GM23338 (cell line): ENCODE results near the gene AASDHPPT.
"Not testable (repeated sequence)": the region's sequence is repeated elsewhere in the genome, so short reads cannot be mapped to it uniquely, and the experiment has no call there.

Experiments
- EZH2 ChIP-seq: fragments of 200-600 bp; sonication (generic); IDR thresholded peaks from one replicate; pipeline ENCODE4 v1.8.0; 2017; ENCODE audit warnings: antibody characterized with exemption, mild to moderate bottlenecking, low read depth; ENCODE audit not compliant: unreplicated experiment
- EZH2phosphoT487 ChIP-seq: fragments of 200-600 bp; sonication (generic); IDR thresholded peaks from one replicate; pipeline ENCODE4 v1.8.1; 2018; ENCODE audit warnings: antibody characterized with exemption; ENCODE audit not compliant: unreplicated experiment
- JUNB ChIP-seq: IDR thresholded peaks from one replicate; pipeline ENCODE4 v1.6.1; 2016; ENCODE audit warnings: antibody characterized with exemption; ENCODE audit not compliant: unreplicated experiment
- NANOG ChIP-seq: IDR thresholded peaks from 2 replicates; pipeline ENCODE4 v1.6.1; 2016; ENCODE audit warnings: antibody characterized with exemption, borderline replicate concordance
- POLR2AphosphoS5 ChIP-seq: IDR thresholded peaks from 2 replicates; pipeline ENCODE4 v1.6.1; 2016; ENCODE audit warnings: antibody characterized with exemption, low read depth
- ZNF114 ChIP-seq: fragments of 250-450 bp; sonication (Bioruptor Pico); IDR thresholded peaks from 2 replicates; pipeline ENCODE4 v1.5.0; 2020; ENCODE audit warnings: mild to moderate bottlenecking, moderate library complexity
- ZNF331 ChIP-seq: fragments of 250-450 bp; sonication (Bioruptor Pico); IDR thresholded peaks from 2 replicates; pipeline ENCODE4 v1.5.0; 2020; ENCODE audit warnings: low read depth, mild to moderate bottlenecking, moderate library complexity
- TF ChIP-seq, protein P1 (sequence below), 2 experiments: fragments of 200-600 bp in 1 of 2; sonication (generic) in 1 of 2; conservative IDR thresholded peaks; 2 replicates each; pipeline versions ENCODE4 v1.5.1 to v1.6.1; 2016 to 2017; ENCODE audit warnings: antibody characterized with exemption in 2 of 2, low read depth in 2 of 2, mild to moderate bottlenecking in 2 of 2, moderate library complexity in 1 of 2
- TF ChIP-seq, protein P2 (sequence below): IDR thresholded peaks from one replicate; pipeline ENCODE4 v1.6.1; 2018; ENCODE audit warnings: antibody characterized with exemption; ENCODE audit not compliant: unreplicated experiment
- TF ChIP-seq, protein P3 (sequence below): IDR thresholded peaks from 2 replicates; pipeline ENCODE4 v1.6.1; 2016; ENCODE audit warnings: antibody characterized with exemption
- TF ChIP-seq, protein P4 (sequence below): fragments of 250-450 bp; sonication (Bioruptor Pico); IDR thresholded peaks from 2 replicates; pipeline ENCODE4 v1.5.0; 2020; ENCODE audit warnings: mild to moderate bottlenecking, moderate library complexity

DNA sequence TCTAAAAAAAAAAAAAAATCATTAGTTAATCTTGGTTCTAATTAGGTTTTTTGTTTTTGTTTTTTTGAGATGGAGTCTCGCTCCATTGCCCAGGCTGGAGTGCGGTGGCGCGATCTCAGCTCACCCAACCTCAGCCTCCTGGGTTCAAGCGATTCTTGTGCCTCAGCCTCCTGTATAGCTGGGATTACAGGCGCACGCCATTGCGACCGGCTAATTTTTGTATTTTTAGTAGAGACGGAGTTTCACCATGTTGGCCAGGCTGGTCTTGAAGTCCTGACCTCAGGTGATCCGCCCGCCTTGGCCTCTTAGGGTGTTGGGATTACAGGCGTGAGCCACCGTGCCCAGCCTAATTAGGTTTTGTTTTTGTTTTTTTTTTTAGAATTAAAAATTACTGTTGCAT is 19.1 kb upstream of the AASDHPPT start:
- not testable (repeated sequence) for TF ChIP-seq EZH2; NANOG; POLR2AphosphoS5; EZH2phosphoT487; ZNF114 (CRISPR knock-in tag); JUNB; ZNF331 (CRISPR knock-in tag)
- TF ChIP-seq, protein P1, sequence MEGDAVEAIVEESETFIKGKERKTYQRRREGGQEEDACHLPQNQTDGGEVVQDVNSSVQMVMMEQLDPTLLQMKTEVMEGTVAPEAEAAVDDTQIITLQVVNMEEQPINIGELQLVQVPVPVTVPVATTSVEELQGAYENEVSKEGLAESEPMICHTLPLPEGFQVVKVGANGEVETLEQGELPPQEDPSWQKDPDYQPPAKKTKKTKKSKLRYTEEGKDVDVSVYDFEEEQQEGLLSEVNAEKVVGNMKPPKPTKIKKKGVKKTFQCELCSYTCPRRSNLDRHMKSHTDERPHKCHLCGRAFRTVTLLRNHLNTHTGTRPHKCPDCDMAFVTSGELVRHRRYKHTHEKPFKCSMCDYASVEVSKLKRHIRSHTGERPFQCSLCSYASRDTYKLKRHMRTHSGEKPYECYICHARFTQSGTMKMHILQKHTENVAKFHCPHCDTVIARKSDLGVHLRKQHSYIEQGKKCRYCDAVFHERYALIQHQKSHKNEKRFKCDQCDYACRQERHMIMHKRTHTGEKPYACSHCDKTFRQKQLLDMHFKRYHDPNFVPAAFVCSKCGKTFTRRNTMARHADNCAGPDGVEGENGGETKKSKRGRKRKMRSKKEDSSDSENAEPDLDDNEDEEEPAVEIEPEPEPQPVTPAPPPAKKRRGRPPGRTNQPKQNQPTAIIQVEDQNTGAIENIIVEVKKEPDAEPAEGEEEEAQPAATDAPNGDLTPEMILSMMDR (conservative IDR thresholded peaks at IDR 0.05; ENCODE audit: low read depth in 2 of 2), result not testable (repeated sequence)
- TF ChIP-seq, protein P2, sequence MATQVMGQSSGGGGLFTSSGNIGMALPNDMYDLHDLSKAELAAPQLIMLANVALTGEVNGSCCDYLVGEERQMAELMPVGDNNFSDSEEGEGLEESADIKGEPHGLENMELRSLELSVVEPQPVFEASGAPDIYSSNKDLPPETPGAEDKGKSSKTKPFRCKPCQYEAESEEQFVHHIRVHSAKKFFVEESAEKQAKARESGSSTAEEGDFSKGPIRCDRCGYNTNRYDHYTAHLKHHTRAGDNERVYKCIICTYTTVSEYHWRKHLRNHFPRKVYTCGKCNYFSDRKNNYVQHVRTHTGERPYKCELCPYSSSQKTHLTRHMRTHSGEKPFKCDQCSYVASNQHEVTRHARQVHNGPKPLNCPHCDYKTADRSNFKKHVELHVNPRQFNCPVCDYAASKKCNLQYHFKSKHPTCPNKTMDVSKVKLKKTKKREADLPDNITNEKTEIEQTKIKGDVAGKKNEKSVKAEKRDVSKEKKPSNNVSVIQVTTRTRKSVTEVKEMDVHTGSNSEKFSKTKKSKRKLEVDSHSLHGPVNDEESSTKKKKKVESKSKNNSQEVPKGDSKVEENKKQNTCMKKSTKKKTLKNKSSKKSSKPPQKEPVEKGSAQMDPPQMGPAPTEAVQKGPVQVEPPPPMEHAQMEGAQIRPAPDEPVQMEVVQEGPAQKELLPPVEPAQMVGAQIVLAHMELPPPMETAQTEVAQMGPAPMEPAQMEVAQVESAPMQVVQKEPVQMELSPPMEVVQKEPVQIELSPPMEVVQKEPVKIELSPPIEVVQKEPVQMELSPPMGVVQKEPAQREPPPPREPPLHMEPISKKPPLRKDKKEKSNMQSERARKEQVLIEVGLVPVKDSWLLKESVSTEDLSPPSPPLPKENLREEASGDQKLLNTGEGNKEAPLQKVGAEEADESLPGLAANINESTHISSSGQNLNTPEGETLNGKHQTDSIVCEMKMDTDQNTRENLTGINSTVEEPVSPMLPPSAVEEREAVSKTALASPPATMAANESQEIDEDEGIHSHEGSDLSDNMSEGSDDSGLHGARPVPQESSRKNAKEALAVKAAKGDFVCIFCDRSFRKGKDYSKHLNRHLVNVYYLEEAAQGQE, result not testable (repeated sequence)
- TF ChIP-seq, protein P3, sequence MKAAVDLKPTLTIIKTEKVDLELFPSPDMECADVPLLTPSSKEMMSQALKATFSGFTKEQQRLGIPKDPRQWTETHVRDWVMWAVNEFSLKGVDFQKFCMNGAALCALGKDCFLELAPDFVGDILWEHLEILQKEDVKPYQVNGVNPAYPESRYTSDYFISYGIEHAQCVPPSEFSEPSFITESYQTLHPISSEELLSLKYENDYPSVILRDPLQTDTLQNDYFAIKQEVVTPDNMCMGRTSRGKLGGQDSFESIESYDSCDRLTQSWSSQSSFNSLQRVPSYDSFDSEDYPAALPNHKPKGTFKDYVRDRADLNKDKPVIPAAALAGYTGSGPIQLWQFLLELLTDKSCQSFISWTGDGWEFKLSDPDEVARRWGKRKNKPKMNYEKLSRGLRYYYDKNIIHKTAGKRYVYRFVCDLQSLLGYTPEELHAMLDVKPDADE, result not testable (repeated sequence)
- TF ChIP-seq, protein P4, sequence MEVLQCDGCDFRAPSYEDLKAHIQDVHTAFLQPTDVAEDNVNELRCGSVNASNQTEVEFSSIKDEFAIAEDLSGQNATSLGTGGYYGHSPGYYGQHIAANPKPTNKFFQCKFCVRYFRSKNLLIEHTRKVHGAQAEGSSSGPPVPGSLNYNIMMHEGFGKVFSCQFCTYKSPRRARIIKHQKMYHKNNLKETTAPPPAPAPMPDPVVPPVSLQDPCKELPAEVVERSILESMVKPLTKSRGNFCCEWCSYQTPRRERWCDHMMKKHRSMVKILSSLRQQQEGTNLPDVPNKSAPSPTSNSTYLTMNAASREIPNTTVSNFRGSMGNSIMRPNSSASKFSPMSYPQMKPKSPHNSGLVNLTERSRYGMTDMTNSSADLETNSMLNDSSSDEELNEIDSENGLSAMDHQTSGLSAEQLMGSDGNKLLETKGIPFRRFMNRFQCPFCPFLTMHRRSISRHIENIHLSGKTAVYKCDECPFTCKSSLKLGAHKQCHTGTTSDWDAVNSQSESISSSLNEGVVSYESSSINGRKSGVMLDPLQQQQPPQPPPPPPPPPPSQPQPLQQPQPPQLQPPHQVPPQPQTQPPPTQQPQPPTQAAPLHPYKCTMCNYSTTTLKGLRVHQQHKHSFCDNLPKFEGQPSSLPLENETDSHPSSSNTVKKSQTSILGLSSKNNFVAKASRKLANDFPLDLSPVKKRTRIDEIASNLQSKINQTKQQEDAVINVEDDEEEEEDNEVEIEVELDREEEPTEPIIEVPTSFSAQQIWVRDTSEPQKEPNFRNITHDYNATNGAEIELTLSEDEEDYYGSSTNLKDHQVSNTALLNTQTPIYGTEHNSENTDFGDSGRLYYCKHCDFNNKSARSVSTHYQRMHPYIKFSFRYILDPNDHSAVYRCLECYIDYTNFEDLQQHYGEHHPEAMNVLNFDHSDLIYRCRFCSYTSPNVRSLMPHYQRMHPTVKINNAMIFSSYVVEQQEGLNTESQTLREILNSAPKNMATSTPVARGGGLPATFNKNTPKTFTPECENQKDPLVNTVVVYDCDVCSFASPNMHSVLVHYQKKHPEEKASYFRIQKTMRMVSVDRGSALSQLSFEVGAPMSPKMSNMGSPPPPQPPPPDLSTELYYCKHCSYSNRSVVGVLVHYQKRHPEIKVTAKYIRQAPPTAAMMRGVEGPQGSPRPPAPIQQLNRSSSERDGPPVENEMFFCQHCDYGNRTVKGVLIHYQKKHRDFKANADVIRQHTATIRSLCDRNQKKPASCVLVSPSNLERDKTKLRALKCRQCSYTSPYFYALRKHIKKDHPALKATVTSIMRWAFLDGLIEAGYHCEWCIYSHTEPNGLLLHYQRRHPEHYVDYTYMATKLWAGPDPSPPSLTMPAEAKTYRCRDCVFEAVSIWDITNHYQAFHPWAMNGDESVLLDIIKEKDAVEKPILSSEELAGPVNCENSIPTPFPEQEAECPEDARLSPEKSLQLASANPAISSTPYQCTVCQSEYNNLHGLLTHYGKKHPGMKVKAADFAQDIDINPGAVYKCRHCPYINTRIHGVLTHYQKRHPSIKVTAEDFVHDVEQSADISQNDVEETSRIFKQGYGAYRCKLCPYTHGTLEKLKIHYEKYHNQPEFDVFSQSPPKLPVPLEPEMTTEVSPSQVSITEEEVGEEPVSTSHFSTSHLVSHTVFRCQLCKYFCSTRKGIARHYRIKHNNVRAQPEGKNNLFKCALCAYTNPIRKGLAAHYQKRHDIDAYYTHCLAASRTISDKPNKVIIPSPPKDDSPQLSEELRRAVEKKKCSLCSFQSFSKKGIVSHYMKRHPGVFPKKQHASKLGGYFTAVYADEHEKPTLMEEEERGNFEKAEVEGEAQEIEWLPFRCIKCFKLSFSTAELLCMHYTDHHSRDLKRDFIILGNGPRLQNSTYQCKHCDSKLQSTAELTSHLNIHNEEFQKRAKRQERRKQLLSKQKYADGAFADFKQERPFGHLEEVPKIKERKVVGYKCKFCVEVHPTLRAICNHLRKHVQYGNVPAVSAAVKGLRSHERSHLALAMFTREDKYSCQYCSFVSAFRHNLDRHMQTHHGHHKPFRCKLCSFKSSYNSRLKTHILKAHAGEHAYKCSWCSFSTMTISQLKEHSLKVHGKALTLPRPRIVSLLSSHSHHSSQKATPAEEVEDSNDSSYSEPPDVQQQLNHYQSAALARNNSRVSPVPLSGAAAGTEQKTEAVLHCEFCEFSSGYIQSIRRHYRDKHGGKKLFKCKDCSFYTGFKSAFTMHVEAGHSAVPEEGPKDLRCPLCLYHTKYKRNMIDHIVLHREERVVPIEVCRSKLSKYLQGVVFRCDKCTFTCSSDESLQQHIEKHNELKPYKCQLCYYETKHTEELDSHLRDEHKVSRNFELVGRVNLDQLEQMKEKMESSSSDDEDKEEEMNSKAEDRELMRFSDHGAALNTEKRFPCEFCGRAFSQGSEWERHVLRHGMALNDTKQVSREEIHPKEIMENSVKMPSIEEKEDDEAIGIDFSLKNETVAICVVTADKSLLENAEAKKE (CRISPR knock-in tag), result not testable (repeated sequence)
